GM23248 (cell line): ENCODE results near the gene STRA8. TPM values are rescaled to one million over a fixed set of nuclear protein-coding genes. Genes with fewer than 3 reads are reported as not detected.

Experiments
- DNase-seq: peaks from one replicate; pipeline ENCODE4 v3.0.0-alpha.2; 2015
- H2AFZ ChIP-seq: fragments of 200-600 bp; sonication (generic); 2 replicates; pipeline ENCODE4 v1.6.1; 2016; ENCODE audit warnings: antibody characterized with exemption
- H3F3A ChIP-seq: fragments of 200-600 bp; sonication (generic); 2 replicates; pipeline ENCODE4 v1.6.1; 2016; ENCODE audit warnings: mild to moderate bottlenecking, antibody characterized with exemption, mixed run types; ENCODE audit not compliant: insufficient read depth
- H3K27ac ChIP-seq: fragments of 200-600 bp; sonication (generic); 2 replicates; pipeline ENCODE4 v1.5.1; 2016; ENCODE audit warnings: mild to moderate bottlenecking
- H3K27me3 ChIP-seq: fragments of 200-600 bp; sonication (generic); replicated peaks from 2 replicates; pipeline ENCODE4 v1.6.1; 2016; ENCODE audit warnings: mild to moderate bottlenecking; ENCODE audit not compliant: insufficient read depth
- H3K36me3 ChIP-seq: fragments of 200-600 bp; sonication (generic); 2 replicates; pipeline ENCODE4 v1.6.1; 2016; ENCODE audit warnings: low read depth, mild to moderate bottlenecking
- H3K4me1 ChIP-seq: fragments of 200-600 bp; sonication (generic); 2 replicates; pipeline ENCODE4 v1.6.1; 2016; ENCODE audit warnings: mild to moderate bottlenecking; ENCODE audit not compliant: insufficient read depth
- H3K4me2 ChIP-seq: fragments of 200-600 bp; sonication (generic); one replicate; pipeline ENCODE4 v1.6.1; 2016; ENCODE audit warnings: mild to moderate bottlenecking; ENCODE audit not compliant: unreplicated experiment
- H3K4me3 ChIP-seq: fragments of 200-600 bp; sonication (generic); 2 replicates; pipeline ENCODE4 v1.5.1; 2016; ENCODE audit warnings: mild to moderate bottlenecking
- H3K79me2 ChIP-seq: fragments of 200-600 bp; sonication (generic); 2 replicates; pipeline ENCODE4 v1.6.1; 2016; ENCODE audit warnings: mild to moderate bottlenecking; ENCODE audit not compliant: insufficient read depth
- H3K9ac ChIP-seq: fragments of 200-600 bp; sonication (generic); 2 replicates; pipeline ENCODE4 v1.6.1; 2016; ENCODE audit warnings: mild to moderate bottlenecking
- H3K9me2 ChIP-seq: fragments of 200-600 bp; sonication (generic); 2 replicates; pipeline ENCODE4 v1.6.1; 2016; ENCODE audit warnings: mixed run types, mild to moderate bottlenecking, moderate library complexity; ENCODE audit not compliant: insufficient read depth
- H3K9me3 ChIP-seq: fragments of 200-600 bp; sonication (generic); one replicate; pipeline ENCODE4 v1.6.1; 2017; ENCODE audit warnings: low read depth
- H4K20me1 ChIP-seq: fragments of 200-600 bp; sonication (generic); 2 replicates; pipeline ENCODE4 v1.6.0; 2016; ENCODE audit not compliant: insufficient read depth
- EZH2 ChIP-seq: fragments of 200-600 bp; sonication (generic); IDR thresholded peaks from 2 replicates; pipeline ENCODE4 v1.6.1; 2018; ENCODE audit warnings: antibody characterized with exemption, mild to moderate bottlenecking; ENCODE audit not compliant: insufficient read depth, poor library complexity, severe bottlenecking
- EZH2phosphoT487 ChIP-seq: fragments of 200-600 bp; sonication (generic); IDR thresholded peaks from 2 replicates; pipeline ENCODE4 v1.6.1; 2018; ENCODE audit warnings: antibody characterized with exemption, moderate library complexity, mild to moderate bottlenecking, low read depth; ENCODE audit not compliant: insufficient read depth
- WGBS, 2 experiments: methylation state at CpG; one replicate each; pipeline ENCODE4 v1.1.6; 2015 to 2017; ENCODE audit warnings: low lambda C conversion rate in 2 of 2, low coverage in 1 of 2; ENCODE audit errors: missing lambda C conversion rate in 2 of 2; 5-methylcytosine and 5-hydroxymethylcytosine counted together
- in situ Hi-C: fragments of 300-500 bp; cut with MboI; formaldehyde crosslinking; loops from 2 replicates; pipeline ENCODE4 v1.15.0; 2020
- polyA plus RNA-seq: library from polyadenylated mRNA; unstranded; fragments of >200 nt; fragmentation: Nextera tagmentation; extraction: Ambion mirVana; gene quantifications from 2 replicates; pipeline ENCODE4 v1.2.1, GENCODE V29; 2016
- total RNA-seq: library from RNA; depleted of rRNA; stranded (reverse); fragments of >200 nt; shearing (Covaris generic); gene quantifications from 2 replicates; pipeline ENCODE4 v1.2.3, GENCODE V29; 2014

Gene STRA8
- total and polyA plus RNA-seq, 2 experiments from 2014 or later, result not detected

- Histone ChIP-seq H3K9me3 (no peaks in the 10 kb centered on the region), H3K79me2 (no peaks in the 10 kb centered on the region), H3K9me2 (no peaks in the 10 kb centered on the region), H3K4me1 (peaks cover 18% of the 10 kb centered on the region), H3K9ac (peak overlapping the region; percentile 54), H3K36me3 (no peaks in the 10 kb centered on the region), H3K27me3 (no peaks in the 10 kb centered on the region), H3K4me3 (no peak overlapping the region), H3K27ac (peak overlapping the region; percentile 64), H3F3A (peaks cover 24% of the 10 kb centered on the region), H3K4me2 (peak overlapping the region; percentile 60), H2AFZ (peak overlapping the region; percentile 77), H4K20me1 (no peaks in the 10 kb centered on the region)
- TF ChIP-seq EZH2phosphoT487 (no peak), EZH2 (no peak)
- in situ Hi-C loops, result no loop called here
- WGBS, 2 experiments, result 6 to 7% methylated on average over 9 of the region's 9 CpGs
- peak; percentile 89 for DNase-seq
These were observed 20.5 kb downstream of the STRA8 start for GRCh38 chr7:135253851-135254771.

- TF ChIP-seq EZH2 (no peak), EZH2phosphoT487 (no peak)
- H3K9me3 ChIP-seq, result no peaks in the 10 kb centered on the region
- no peak overlapping the region for H2AFZ ChIP-seq
- H3K27ac ChIP-seq, result no peak overlapping the region
- H3K79me2 ChIP-seq, result no peaks in the 10 kb centered on the region
- no peak for DNase-seq
- H3K4me1 ChIP-seq, result peaks cover 26% of the 10 kb centered on the region
- H3K9me2 ChIP-seq, result no peaks in the 10 kb centered on the region
- no peaks in the 10 kb centered on the region for H3K36me3 ChIP-seq
- no peaks in the 10 kb centered on the region for H4K20me1 ChIP-seq
- no peak overlapping the region for H3K4me2 ChIP-seq
- peaks cover 24% of the 10 kb centered on the region for H3F3A ChIP-seq
- H3K4me3 ChIP-seq, result no peak overlapping the region
- whole genome bisulfite sequencing, 2 experiments, result 88% methylated on average over 4 of the region's 4 CpGs
- H3K27me3 ChIP-seq, result no peaks in the 10 kb centered on the region
- H3K9ac ChIP-seq, result no peak overlapping the region
- in situ Hi-C loops, result no loop called here
These were observed 24.2 kb downstream of the STRA8 start for GRCh38 chr7:135257790-135258189.

- Histone ChIP-seq H3K9ac (no peak overlapping the region), H3K4me1 (peaks cover 25% of the 10 kb centered on the region), H3K27me3 (no peaks in the 10 kb centered on the region), H3K9me2 (no peaks in the 10 kb centered on the region), H3K9me3 (no peaks in the 10 kb centered on the region), H3K36me3 (no peaks in the 10 kb centered on the region), H3K27ac (no peak overlapping the region), H3K79me2 (no peaks in the 10 kb centered on the region), H2AFZ (no peak overlapping the region), H3K4me3 (no peak overlapping the region), H3K4me2 (no peak overlapping the region), H4K20me1 (no peaks in the 10 kb centered on the region), H3F3A (peaks cover 18% of the 10 kb centered on the region)
- TF ChIP-seq EZH2phosphoT487 (no peak), EZH2 (no peak)
- 65 to 72% methylated on average over 3 of the region's 3 CpGs for WGBS, 2 experiments
- in situ Hi-C loops, result no loop called here
- DNase-seq, result no peak
These were observed 24.9 kb downstream of the STRA8 start for GRCh38 chr7:135258585-135258984.

GRCh38 chr7:135259702-135260101, 26.1 kb downstream of the STRA8 start:
- no peaks in the 10 kb centered on the region for H3K36me3 ChIP-seq
- no peak for TF ChIP-seq EZH2phosphoT487
- TF ChIP-seq EZH2, result no peak
- 82 to 85% methylated on average over 6 of the region's 6 CpGs for WGBS, 2 experiments
- no peak overlapping the region for H3K9ac ChIP-seq
- H3K9me3 ChIP-seq, result no peaks in the 10 kb centered on the region
- H3K4me3 ChIP-seq, result no peak overlapping the region
- no peak for DNase-seq
- no peak overlapping the region for H3K4me2 ChIP-seq
- H3F3A ChIP-seq, result peaks cover 6% of the 10 kb centered on the region
- no peaks in the 10 kb centered on the region for H3K27me3 ChIP-seq
- H3K27ac ChIP-seq, result no peak overlapping the region
- no peaks in the 10 kb centered on the region for H4K20me1 ChIP-seq
- no peaks in the 10 kb centered on the region for H3K79me2 ChIP-seq
- no peak overlapping the region for H2AFZ ChIP-seq
- in situ Hi-C loops, result no loop called here
- peaks cover 14% of the 10 kb centered on the region for H3K4me1 ChIP-seq
- H3K9me2 ChIP-seq, result no peaks in the 10 kb centered on the region
